ENCODE results near the gene TAS1R3.

DNA sequence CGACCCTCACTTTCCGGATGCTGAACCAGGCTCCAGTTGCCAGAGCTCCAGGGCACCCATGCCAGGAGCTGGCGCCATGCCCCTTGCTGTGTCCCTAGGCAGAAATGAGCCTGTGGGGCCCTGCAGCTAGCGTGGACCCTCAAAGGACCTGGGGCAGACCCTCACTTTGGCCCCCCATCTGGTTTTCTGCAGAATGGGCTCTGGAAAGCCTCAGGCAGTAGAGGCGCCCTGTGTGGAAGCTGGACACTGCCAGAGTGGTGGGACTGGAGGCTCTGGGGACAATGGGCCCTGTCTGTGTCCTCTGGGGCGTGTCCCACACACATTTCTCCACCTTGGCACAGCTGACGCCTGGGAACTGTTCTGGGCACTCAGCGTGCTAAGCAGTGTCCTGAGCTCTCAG, 50.2 kb downstream of the TAS1R3 start:
- TF ChIP-seq POLR2A (IDR thresholded peaks at IDR 0.05; ENCODE audit: low read length): no peak
- TF ChIP-seq GATA1 (IDR thresholded peaks at IDR 0.05; ENCODE audit: low read depth, low read length): no peak

All from erythroblast (primary cell).